Gastroesophageal sphincter (tissue), 4 donors: ENCODE measurements around the gene SCAPER. TPM values are rescaled to one million over a fixed set of nuclear protein-coding genes. Genes with fewer than 3 reads are reported as not detected.

ENCODE experiments used
- ATAC-seq: fragments of 150-250 bp; one replicate; pipeline ENCODE4 v1.9.1; 2016; ENCODE audit warnings: mild to moderate bottlenecking, moderate library complexity
- H3K27ac ChIP-seq, 4 donors: fragments of 200-600 bp; sonication (generic) in 3 of 4; 1 replicate in 3 of 4; 2 replicates in 1 of 4; pipeline ENCODE4 v1.5.1; 2016 to 2019
- H3K27me3 ChIP-seq: fragments of 200-600 bp; sonication (generic); one replicate; pipeline ENCODE4 v1.5.1; 2019
- H3K36me3 ChIP-seq, 2 donors: fragments of 200-600 bp; sonication (generic); one replicate each; pipeline ENCODE4 v1.5.1; 2019; ENCODE audit warnings: control low read depth in 1 of 2
- H3K4me1 ChIP-seq, 3 donors: fragments of 200-600 bp; sonication (generic); 1 replicate in 2 of 3; 2 replicates in 1 of 3; pipeline ENCODE4 v1.5.1; 2016 to 2019; ENCODE audit warnings: control low read depth in 2 of 3
- H3K4me3 ChIP-seq, 2 donors: fragments of 200-600 bp; sonication (generic); one replicate each; pipeline ENCODE4 v1.5.1; 2019; ENCODE audit warnings: mild to moderate bottlenecking in 1 of 2, moderate library complexity in 1 of 2
- H3K9me3 ChIP-seq, 3 donors: fragments of 200-600 bp; sonication (generic); one replicate each; pipeline ENCODE4 v1.5.1; 2017 to 2019; ENCODE audit warnings: control low read depth in 2 of 3
- EP300 ChIP-seq: sonication (generic); formaldehyde crosslinking; IDR thresholded peaks from one replicate; pipeline ENCODE4 v1.6.1; 2017; ENCODE audit warnings: antibody characterized with exemption, mild to moderate bottlenecking
- POLR2A ChIP-seq, 2 donors: fragments of 450-650 bp; IDR thresholded peaks; one replicate each; pipeline ENCODE4 v1.6.1; 2017; ENCODE audit warnings: antibody characterized with exemption in 2 of 2, mild to moderate bottlenecking in 2 of 2, moderate library complexity in 1 of 2
- POLR2AphosphoS5 ChIP-seq: sonication (generic); formaldehyde crosslinking; IDR thresholded peaks from one replicate; pipeline ENCODE4 v1.6.1; 2017; ENCODE audit warnings: antibody characterized with exemption
- WGBS, 2 donors: methylation state at CpG; one replicate each; pipeline ENCODE4 v1.1.5; 2018; ENCODE audit warnings: low coverage in 1 of 2; 5-methylcytosine and 5-hydroxymethylcytosine counted together
- total RNA-seq, 4 donors: library from RNA; depleted of rRNA; stranded (reverse); fragments of >200 nt; gene quantifications; one replicate each; pipeline ENCODE4 v1.1.0, GENCODE V29; 2016
- TF ChIP-seq, protein P1 (sequence below), 4 experiments: fragments of 200-600 bp in 2 of 4; fragments of 450-650 bp in 2 of 4; sonication (generic) in 1 of 4; IDR thresholded peaks; one replicate each; pipeline ENCODE4 v1.5.1; 2017 to 2019; ENCODE audit warnings: antibody characterized with exemption in 4 of 4, mild to moderate bottlenecking in 2 of 4, moderate library complexity in 2 of 4

The SCAPER gene
- total RNA-seq, 4 donors from 2014 or later: 21.5 to 34.3 (median 28.7) TPM

DNA sequence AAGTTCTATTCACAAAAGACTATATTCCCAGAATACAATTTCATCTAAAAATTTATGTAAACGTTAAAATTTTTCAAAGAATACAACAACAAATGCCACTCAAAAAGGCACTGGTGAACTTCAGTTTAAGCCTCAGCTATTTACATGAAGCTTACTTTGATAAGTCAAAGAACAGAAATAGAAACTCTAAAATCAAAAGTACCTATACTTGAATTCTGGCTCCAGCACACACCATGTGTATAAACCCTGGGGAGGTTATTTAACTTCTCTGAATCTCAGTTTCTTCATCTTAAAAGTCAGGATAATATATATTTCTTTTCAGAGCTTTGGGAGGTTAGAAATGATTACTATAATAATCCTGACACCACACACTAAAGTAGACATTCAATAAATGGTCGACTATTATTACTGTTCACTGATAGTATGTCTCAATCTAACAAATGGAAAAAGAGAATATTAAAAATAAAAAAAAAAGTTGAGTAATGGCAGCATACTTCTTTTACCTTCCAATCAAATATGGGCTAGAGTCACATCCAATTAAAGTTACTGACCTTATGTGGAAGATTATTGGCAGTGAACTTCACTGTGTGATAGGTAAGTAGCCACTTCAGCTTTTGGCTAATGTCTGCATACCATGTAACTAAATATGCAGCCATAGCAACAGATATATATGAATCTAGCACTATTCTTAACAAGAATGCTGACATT, 320.1 kb downstream of the SCAPER start:
- H3K4me1 ChIP-seq: no peaks in the 10 kb centered on the region
- H3K4me3 ChIP-seq: no peak overlapping the region
- no peak for ATAC-seq
- H3K36me3 ChIP-seq: peaks cover 0 to 4% of the 10 kb centered on the region in 2 donors
- no peak overlapping the region for H3K27ac ChIP-seq
- peaks cover 0 to 27% (median 0%) of the 10 kb centered on the region in 3 donors for H3K9me3 ChIP-seq
- TF ChIP-seq EP300 (no peak), POLR2A (IDR thresholded peaks at IDR 0.05) (no peak), POLR2AphosphoS5 (no peak)
- TF ChIP-seq, protein P1, sequence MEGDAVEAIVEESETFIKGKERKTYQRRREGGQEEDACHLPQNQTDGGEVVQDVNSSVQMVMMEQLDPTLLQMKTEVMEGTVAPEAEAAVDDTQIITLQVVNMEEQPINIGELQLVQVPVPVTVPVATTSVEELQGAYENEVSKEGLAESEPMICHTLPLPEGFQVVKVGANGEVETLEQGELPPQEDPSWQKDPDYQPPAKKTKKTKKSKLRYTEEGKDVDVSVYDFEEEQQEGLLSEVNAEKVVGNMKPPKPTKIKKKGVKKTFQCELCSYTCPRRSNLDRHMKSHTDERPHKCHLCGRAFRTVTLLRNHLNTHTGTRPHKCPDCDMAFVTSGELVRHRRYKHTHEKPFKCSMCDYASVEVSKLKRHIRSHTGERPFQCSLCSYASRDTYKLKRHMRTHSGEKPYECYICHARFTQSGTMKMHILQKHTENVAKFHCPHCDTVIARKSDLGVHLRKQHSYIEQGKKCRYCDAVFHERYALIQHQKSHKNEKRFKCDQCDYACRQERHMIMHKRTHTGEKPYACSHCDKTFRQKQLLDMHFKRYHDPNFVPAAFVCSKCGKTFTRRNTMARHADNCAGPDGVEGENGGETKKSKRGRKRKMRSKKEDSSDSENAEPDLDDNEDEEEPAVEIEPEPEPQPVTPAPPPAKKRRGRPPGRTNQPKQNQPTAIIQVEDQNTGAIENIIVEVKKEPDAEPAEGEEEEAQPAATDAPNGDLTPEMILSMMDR (IDR thresholded peaks at IDR 0.05): no peak
- WGBS, 2 donors: 47 to 64% methylated on average over 2 of the region's 2 CpGs
- H3K27me3 ChIP-seq: no peaks in the 10 kb centered on the region

DNA sequence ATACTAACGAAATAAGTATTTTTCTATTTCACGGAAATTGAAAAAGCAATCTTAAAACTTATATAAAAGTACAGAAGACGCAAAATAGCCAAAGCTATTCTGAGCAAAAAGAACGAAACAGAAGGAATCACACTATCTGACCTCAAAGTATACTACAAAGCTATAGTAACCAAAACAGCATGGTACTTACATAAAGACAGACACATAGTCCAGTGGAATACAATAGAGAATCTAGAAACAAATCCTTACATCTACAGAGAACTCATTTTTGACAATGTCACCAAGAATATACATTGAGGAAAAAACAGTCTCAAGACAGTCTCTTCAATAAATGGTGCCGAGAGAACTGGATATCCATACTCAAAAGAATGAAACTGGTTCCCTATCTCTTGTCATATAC, 322.6 kb downstream of the SCAPER start:
- TF ChIP-seq POLR2AphosphoS5 (no peak), EP300 (no peak), POLR2A (IDR thresholded peaks at IDR 0.05) (no peak)
- TF ChIP-seq, protein P1 (IDR thresholded peaks at IDR 0.05): no peak
- no peaks in the 10 kb centered on the region for H3K36me3 ChIP-seq
- H3K27me3 ChIP-seq: no peaks in the 10 kb centered on the region
- WGBS, 2 donors: 71 to 84% methylated on average over 5 of the region's 5 CpGs
- no peak for ATAC-seq
- peaks cover 0 to 5% (median 0%) of the 10 kb centered on the region in 3 donors for H3K4me1 ChIP-seq
- peaks cover 0 to 27% (median 0%) of the 10 kb centered on the region in 3 donors for H3K9me3 ChIP-seq
- no peak overlapping the region for H3K27ac ChIP-seq
- no peak overlapping the region for H3K4me3 ChIP-seq

DNA sequence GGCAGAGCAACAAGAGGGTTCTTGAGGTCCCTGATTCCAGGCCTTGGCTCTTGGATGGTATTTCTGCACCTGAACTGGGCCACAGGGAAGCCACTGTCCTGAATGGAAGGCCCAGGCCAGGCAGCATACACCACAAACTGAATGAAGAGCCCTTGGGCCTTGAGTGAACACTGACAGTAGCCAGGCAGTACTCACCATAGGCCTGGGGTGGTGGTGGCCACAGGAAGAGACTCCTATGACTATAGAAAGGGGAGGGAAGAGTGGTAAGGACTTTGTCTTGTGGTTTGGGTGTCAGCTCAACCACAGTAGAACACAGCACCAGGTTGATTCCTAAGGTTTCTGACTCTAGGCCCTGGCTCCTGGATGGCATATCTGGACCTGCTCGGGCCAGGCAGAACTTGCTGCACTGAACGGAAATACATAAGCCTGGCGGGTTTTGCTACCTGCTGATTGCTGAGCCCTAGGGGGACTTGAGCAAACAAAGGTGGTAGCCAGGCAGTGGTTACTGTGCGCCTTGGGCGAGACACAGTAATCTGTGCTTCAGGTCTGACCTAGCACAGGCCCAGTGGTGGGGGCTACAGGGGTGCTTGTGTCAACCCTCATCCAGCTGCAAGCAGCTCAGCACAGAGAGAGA, 327.1 kb downstream of the SCAPER start:
- ATAC-seq: no peak
- Histone ChIP-seq H3K27me3 (no peaks in the 10 kb centered on the region), H3K9me3 (peaks cover 0 to 24% (median 0%) of the 10 kb centered on the region in 3 donors), H3K4me1 (peaks cover 0 to 35% (median 5%) of the 10 kb centered on the region in 3 donors), H3K4me3 (no peak overlapping the region), H3K27ac (no peak overlapping the region), H3K36me3 (no peaks in the 10 kb centered on the region)
- TF ChIP-seq POLR2A (IDR thresholded peaks at IDR 0.05): no peak
- no peak for TF ChIP-seq EP300
- no peak for TF ChIP-seq POLR2AphosphoS5
- TF ChIP-seq, protein P1 (IDR thresholded peaks at IDR 0.05): no peak
- 79% methylated on average over 3 of the region's 5 CpGs; no CpG with 5 or more reads in 1 of the 2 donors for WGBS, 2 donors

DNA sequence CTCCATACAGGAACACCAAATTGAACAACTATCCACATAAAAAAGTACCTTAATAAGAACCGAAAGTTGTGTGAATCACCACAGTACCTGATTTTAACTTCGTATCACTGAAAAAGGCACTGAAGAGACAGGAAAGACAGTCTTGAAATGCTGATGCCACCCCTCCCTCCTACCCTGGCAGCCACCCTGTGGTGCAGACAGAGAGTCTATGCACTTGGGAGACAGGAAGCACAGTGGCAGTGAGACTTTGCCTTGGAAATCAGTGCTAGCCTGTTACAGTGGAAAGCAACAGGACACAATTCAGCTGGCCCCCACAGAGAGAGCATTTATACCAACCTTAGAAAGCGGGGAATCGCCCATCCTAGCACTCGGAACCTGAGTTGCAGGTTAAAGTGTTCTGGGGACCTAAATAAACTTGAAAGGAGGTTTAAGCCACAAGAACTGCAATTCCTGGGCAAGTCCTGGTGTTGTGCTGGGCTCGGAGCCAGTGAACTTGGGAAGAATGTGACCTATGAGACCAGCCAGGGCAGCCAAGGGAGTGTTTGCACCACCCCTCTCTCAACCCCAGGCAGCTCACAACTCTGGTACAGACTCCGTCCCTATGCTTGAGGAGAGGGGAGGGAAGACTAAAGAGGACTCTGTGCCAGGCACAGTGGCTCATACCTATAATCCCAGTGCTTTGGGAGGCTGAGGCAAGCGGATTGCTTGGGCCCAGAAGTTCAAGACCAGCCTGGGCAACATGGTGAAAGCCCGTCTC, 328.4 kb downstream of the SCAPER start:
- 60 to 74% methylated on average over 6 to 7 of the region's 9 CpGs for WGBS, 2 donors
- Histone ChIP-seq H3K36me3 (no peaks in the 10 kb centered on the region), H3K4me3 (no peak overlapping the region), H3K27ac (peak overlapping the region in 3 of 4 donors; percentile 34 to 56 (median 50)), H3K9me3 (peaks cover 0 to 14% (median 0%) of the 10 kb centered on the region in 3 donors), H3K27me3 (no peaks in the 10 kb centered on the region), H3K4me1 (peaks cover 0 to 35% (median 5%) of the 10 kb centered on the region in 3 donors)
- peak; percentile 73 for ATAC-seq
- TF ChIP-seq, protein P1 (IDR thresholded peaks at IDR 0.05): no peak
- TF ChIP-seq POLR2AphosphoS5: peak; percentile 51
